AG09309 (cell line): Measurements from ENCODE around the gene PACSIN1.
A peak's percentile ranks its signal among the peaks of the same experiment; 100 is the strongest.

Source experiments
- DNase-seq: peaks from one replicate; pipeline ENCODE4 v3.0.0-alpha.2; 2010; ENCODE audit warnings: low read depth
- H3K4me3 ChIP-seq: 2 replicates; pipeline ENCODE4 v1.5.1; 2011; ENCODE audit warnings: mild to moderate bottlenecking, low read depth, low read length, moderate library complexity; ENCODE audit not compliant: control insufficient read depth
- TF ChIP-seq, protein P1 (sequence below): IDR thresholded peaks from 2 replicates; pipeline ENCODE4 v1.5.1; 2011; ENCODE audit warnings: mild to moderate bottlenecking, low read depth, low read length, inconsistent platforms; ENCODE audit not compliant: insufficient read depth, control insufficient read depth; ENCODE audit errors: missing control alignments

The PACSIN1 gene

GRCh38 chr6:34506718-34507117 lies 40.8 kb downstream of the PACSIN1 start:
- H3K4me3 ChIP-seq: no peak overlapping the region
- TF ChIP-seq, protein P1, sequence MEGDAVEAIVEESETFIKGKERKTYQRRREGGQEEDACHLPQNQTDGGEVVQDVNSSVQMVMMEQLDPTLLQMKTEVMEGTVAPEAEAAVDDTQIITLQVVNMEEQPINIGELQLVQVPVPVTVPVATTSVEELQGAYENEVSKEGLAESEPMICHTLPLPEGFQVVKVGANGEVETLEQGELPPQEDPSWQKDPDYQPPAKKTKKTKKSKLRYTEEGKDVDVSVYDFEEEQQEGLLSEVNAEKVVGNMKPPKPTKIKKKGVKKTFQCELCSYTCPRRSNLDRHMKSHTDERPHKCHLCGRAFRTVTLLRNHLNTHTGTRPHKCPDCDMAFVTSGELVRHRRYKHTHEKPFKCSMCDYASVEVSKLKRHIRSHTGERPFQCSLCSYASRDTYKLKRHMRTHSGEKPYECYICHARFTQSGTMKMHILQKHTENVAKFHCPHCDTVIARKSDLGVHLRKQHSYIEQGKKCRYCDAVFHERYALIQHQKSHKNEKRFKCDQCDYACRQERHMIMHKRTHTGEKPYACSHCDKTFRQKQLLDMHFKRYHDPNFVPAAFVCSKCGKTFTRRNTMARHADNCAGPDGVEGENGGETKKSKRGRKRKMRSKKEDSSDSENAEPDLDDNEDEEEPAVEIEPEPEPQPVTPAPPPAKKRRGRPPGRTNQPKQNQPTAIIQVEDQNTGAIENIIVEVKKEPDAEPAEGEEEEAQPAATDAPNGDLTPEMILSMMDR: no peak
- DNase-seq: no peak

- TF ChIP-seq, protein P1: peak; percentile 18
- no peak for DNase-seq
- no peak overlapping the region for H3K4me3 ChIP-seq
Measured at GRCh38 chr6:34508425-34508824, 42.5 kb downstream of the PACSIN1 start.

- H3K4me3 ChIP-seq: no peak overlapping the region
- TF ChIP-seq, protein P1: no peak
- no peak for DNase-seq
Measured at GRCh38 chr6:34509782-34510181, 43.9 kb downstream of the PACSIN1 start.

- H3K4me3 ChIP-seq: no peak overlapping the region
- TF ChIP-seq, protein P1: no peak
- DNase-seq: no peak
Measured at GRCh38 chr6:34510299-34510698, 44.4 kb downstream of the PACSIN1 start.

GRCh38 chr6:34511214-34511914 lies 45.5 kb downstream of the PACSIN1 start:
- TF ChIP-seq, protein P1: no peak
- no peak overlapping the region for H3K4me3 ChIP-seq
- no peak for DNase-seq

GRCh38 chr6:34511915-34512737 lies 46.2 kb downstream of the PACSIN1 start:
- no peak for DNase-seq
- no peak overlapping the region for H3K4me3 ChIP-seq
- TF ChIP-seq, protein P1: no peak

GRCh38 chr6:34512738-34513115 lies 46.9 kb downstream of the PACSIN1 start:
- no peak overlapping the region for H3K4me3 ChIP-seq
- TF ChIP-seq, protein P1: no peak
- DNase-seq: no peak
